GM12878 (cell line): ENCODE measurements around the gene ZDHHC17. TPM values are rescaled to one million over a fixed set of nuclear protein-coding genes. Genes with fewer than 3 reads are reported as not detected.

Experiments used
- ATAC-seq: fragments of 200-7000 bp; cut with Tn5 transposase; 3 replicates; pipeline ENCODE4 v1.9.1; 2020; ENCODE audit warnings: mild to moderate bottlenecking, moderate library complexity
- BruUV-seq: library from RNA; stranded (reverse); fragments of 400-500 nt; replicated peaks from 2 replicates; lab custom pipeline; 2021; lab: Mats Ljungman, UMichigan
- CTCF ChIA-PET: fragments of 300-600 bp; sonication (Branson Sonifier 250); formaldehyde crosslinking; extraction: SDS; loops from one replicate; lab custom pipeline; 2021; ENCODE audit warnings: inconsistent platforms; lab: Yijun Ruan, JAX
- POLR2A ChIA-PET: fragments of 350-600 bp; formaldehyde crosslinking; extraction: SDS; loops from one replicate; lab custom pipeline; 2021; ENCODE audit warnings: inconsistent platforms; lab: Charles Lee
- RAD21 ChIA-PET: fragments of 300-600 bp; sonication (Branson Sonifier 250); formaldehyde crosslinking; loops from one replicate; lab custom pipeline; 2023; ENCODE audit warnings: antibody characterized with exemption; ENCODE audit not compliant: unreplicated experiment; lab: Charles Lee
- SMC1A ChIA-PET: fragments of 300-600 bp; sonication (Branson Sonifier 250); formaldehyde crosslinking; loops from one replicate; lab custom pipeline; 2023; ENCODE audit not compliant: unreplicated experiment, uncharacterized antibody; lab: Charles Lee
- DNase-seq: peaks from one replicate; pipeline ENCODE4 v3.0.0-alpha.2; 2011; ENCODE audit warnings: low read depth, low spot score
- FAIRE-seq: peaks from 3 replicates; lab custom pipeline; 2011; peaks lifted over from hg19 to GRCh38; lab: Jason Lieb, UNC
- H2AFZ ChIP-seq: 2 replicates; pipeline ENCODE4 v1.6.0; 2011; ENCODE audit warnings: low read depth, low read length, control low read depth; ENCODE audit not compliant: control insufficient read depth
- H3K27ac ChIP-seq: 2 replicates; pipeline ENCODE4 v1.5.1; 2011; ENCODE audit warnings: control low read depth; ENCODE audit not compliant: control insufficient read depth, insufficient read depth
- H3K27me3 ChIP-seq, 2 experiments: replicated peaks in 1 of 2; 2 replicates each; pipeline versions ENCODE4 v1.6.0 to v1.6.1; 2011; ENCODE audit warnings: low read length in 1 of 2; ENCODE audit not compliant: control insufficient read depth in 2 of 2, insufficient read depth in 2 of 2
- H3K36me3 ChIP-seq, 2 experiments: 2 replicates each; pipeline ENCODE4 v1.5.1; 2011; ENCODE audit warnings: low read length in 1 of 2; ENCODE audit not compliant: control insufficient read depth in 2 of 2, insufficient read depth in 2 of 2
- H3K4me1 ChIP-seq: 2 replicates; pipeline ENCODE4 v1.6.1; 2011; ENCODE audit warnings: mild to moderate bottlenecking, low read length, moderate library complexity, mixed read lengths; ENCODE audit not compliant: control insufficient read depth, insufficient read depth
- H3K4me2 ChIP-seq: 2 replicates; pipeline ENCODE4 v1.6.0; 2011; ENCODE audit warnings: control low read depth; ENCODE audit not compliant: control insufficient read depth, insufficient read depth
- H3K4me3 ChIP-seq: fragments of 200-600 bp; sonication (generic); 2 replicates; pipeline ENCODE4 v1.5.1; 2016
- H3K79me2 ChIP-seq: 2 replicates; pipeline ENCODE4 v1.6.0; 2011; ENCODE audit warnings: low read length; ENCODE audit not compliant: control insufficient read depth, insufficient read depth
- H3K9ac ChIP-seq: 2 replicates; pipeline ENCODE4 v1.8.0; 2011; ENCODE audit warnings: low read length, control low read depth, mixed read lengths; ENCODE audit not compliant: control insufficient read depth, insufficient read depth
- H3K9me3 ChIP-seq: replicated peaks from 3 replicates; pipeline ENCODE4 v1.5.1; 2011; ENCODE audit warnings: mild to moderate bottlenecking, low read length; ENCODE audit not compliant: control insufficient read depth, insufficient read depth
- H4K20me1 ChIP-seq: 2 replicates; pipeline ENCODE4 v1.6.0; 2011; ENCODE audit not compliant: control insufficient read depth, insufficient read depth
- BACH1 ChIP-seq: fragments of 450-650 bp; IDR thresholded peaks from 2 replicates; pipeline ENCODE4 v1.6.1; 2017; ENCODE audit warnings: mild to moderate bottlenecking, borderline replicate concordance
- CREB1 ChIP-seq: IDR thresholded peaks from 2 replicates; pipeline ENCODE4 v1.6.1; 2012; ENCODE audit warnings: low read depth, mild to moderate bottlenecking, inconsistent platforms
- E2F4 ChIP-seq: IDR thresholded peaks from 2 replicates; pipeline ENCODE4 v1.6.1; 2012; ENCODE audit warnings: low read depth, low read length, improper control_type of control experiment
- EP300 ChIP-seq, 2 experiments: fragments of 150-350 bp in 1 of 2; IDR thresholded peaks; 2 replicates each; pipeline ENCODE4 v1.6.1; 2011 to 2012; ENCODE audit warnings: low read depth in 2 of 2, low read length in 2 of 2, borderline replicate concordance in 1 of 2, improper control_type of control experiment in 1 of 2, inconsistent platforms in 1 of 2; ENCODE audit not compliant: control insufficient read depth in 1 of 2
- FOXM1 ChIP-seq: IDR thresholded peaks from 2 replicates; pipeline ENCODE4 v1.6.1; 2012; ENCODE audit warnings: low read depth, mild to moderate bottlenecking, inconsistent platforms, low read length, moderate library complexity
- JUNB ChIP-seq: IDR thresholded peaks from 2 replicates; pipeline ENCODE4 v1.6.1; 2016; ENCODE audit warnings: antibody characterized with exemption, mild to moderate bottlenecking
- KLF5 ChIP-seq: fragments of 450-650 bp; IDR thresholded peaks from 2 replicates; pipeline ENCODE4 v1.6.1; 2014; ENCODE audit warnings: mild to moderate bottlenecking; ENCODE audit not compliant: partially characterized antibody
- RCOR1 ChIP-seq: conservative IDR thresholded peaks from 2 replicates; pipeline ENCODE4 v1.6.1; 2012; ENCODE audit warnings: low read depth, low read length, improper control_type of control experiment
- RELA ChIP-seq: fragments of 450-650 bp; IDR thresholded peaks from 2 replicates; pipeline ENCODE4 v1.8.0; 2014; ENCODE audit warnings: borderline replicate concordance; ENCODE audit not compliant: partially characterized antibody
- SP1 ChIP-seq: IDR thresholded peaks from one replicate; pipeline ENCODE4 v1.6.1; 2011; ENCODE audit warnings: low read depth, low read length
- SPI1 ChIP-seq: IDR thresholded peaks from 2 replicates; pipeline ENCODE4 v1.6.1; 2011; ENCODE audit warnings: low read depth, mild to moderate bottlenecking, low read length, moderate library complexity, borderline replicate concordance; ENCODE audit not compliant: insufficient read depth
- USF2 ChIP-seq: IDR thresholded peaks from 2 replicates; pipeline ENCODE4 v1.6.1; 2011; ENCODE audit warnings: low read depth, low read length, improper control_type of control experiment, borderline replicate concordance
- WRNIP1 ChIP-seq: IDR thresholded peaks from 2 replicates; pipeline ENCODE4 v1.6.1; 2011; ENCODE audit warnings: low read depth, low read length, improper control_type of control experiment, borderline replicate concordance
- ZBED1 ChIP-seq: IDR thresholded peaks from 2 replicates; pipeline ENCODE4 v1.6.1; 2016; ENCODE audit warnings: borderline replicate concordance
- ZBTB4 ChIP-seq: fragments of 450-650 bp; formaldehyde crosslinking; IDR thresholded peaks from 2 replicates; pipeline ENCODE4 v1.4.0; 2022; ENCODE audit warnings: mild to moderate bottlenecking, moderate library complexity
- ZNF687 ChIP-seq: fragments of 450-650 bp; IDR thresholded peaks from 2 replicates; pipeline ENCODE4 v1.6.1; 2017; ENCODE audit warnings: mild to moderate bottlenecking, moderate library complexity
- ZSCAN29 ChIP-seq: fragments of 450-650 bp; IDR thresholded peaks from 2 replicates; pipeline ENCODE4 v1.6.1; 2017; ENCODE audit warnings: mild to moderate bottlenecking, moderate library complexity
- WGBS: methylation state at CpG from one replicate; pipeline ENCODE4 v1.1.6; 2016; ENCODE audit warnings: low lambda C conversion rate; ENCODE audit not compliant: insufficient replicate concordance, insufficient coverage; ENCODE audit errors: missing lambda C conversion rate; 5-methylcytosine and 5-hydroxymethylcytosine counted together
- in situ Hi-C: fragments of 300-500 bp; cut with MboI; formaldehyde crosslinking; loops from 9 replicates; pipeline ENCODE4 v1.14.3; 2018; ENCODE audit warnings: mixed read lengths
- intact Hi-C: fragments of 100-400 bp; cut with micrococcal nuclease; formaldehyde crosslinking; loops from one replicate; pipeline ENCODE4 v1.14.2; 2022; ENCODE audit not compliant: unreplicated experiment
- polyA plus RNA-seq, 11 experiments: library from polyadenylated mRNA; depleted of rRNA in 4 of 11; unstranded in 6 of 11; stranded (reverse) in 5 of 11; fragments of >200 nt; fragmentation: Nextera tagmentation in 4 of 11; fragmentation: Illumina TruSeq in 1 of 11; extraction: Ambion mirVana in 4 of 11; extraction: Trizol in 1 of 11; gene quantifications; 1 replicate in 1 of 11; 2 replicates in 10 of 11; pipeline versions ENCODE4 v1.2.1 to v1.2.3, GENCODE V29; 2011 to 2016; ENCODE audit warnings: inconsistent platforms in 2 of 11, missing spikeins in 2 of 11, low read depth in 1 of 11
- total RNA-seq, 4 experiments: library from RNA; depleted of rRNA in 3 of 4; stranded (reverse); fragments of >200 nt in 3 of 4; fragmentation: Illumina TruSeq in 1 of 4; extraction: Trizol in 1 of 4; gene quantifications; 2 replicates each; pipeline versions ENCODE4 v1.2.1 to v1.2.3, GENCODE V29; 2013 to 2021

Gene ZDHHC17
- total and polyA plus RNA-seq, 10 of the 15 experiments (the other 5 are each of a cell fraction or from before 2014, with no cell fraction given): 4.3 to 50.0 (median 19.3) TPM

GRCh38 chr12:76883811-76884210 is 119.9 kb downstream of the ZDHHC17 start:
- Histone ChIP-seq H3K27me3 (no peaks in the 10 kb centered on the region; a peak in 1 of 4 replicates), H4K20me1 (no peaks in the 10 kb centered on the region), H3K79me2 (no peaks in the 10 kb centered on the region), H3K4me2 (no peak overlapping the region), H3K9me3 (no peaks in the 10 kb centered on the region), H3K4me3 (no peak overlapping the region), H3K9ac (no peak overlapping the region), H3K27ac (no peak overlapping the region), H3K36me3 (no peaks in the 10 kb centered on the region), H2AFZ (no peak overlapping the region), H3K4me1 (peaks cover 3% of the 10 kb centered on the region; the same call in 1 of the 2 replicates)
- BruUV-seq: no TSS peak
- DNase-seq (no peak), ATAC-seq (no peak), FAIRE-seq (no peak)
- intact Hi-C loops: no loop called here
- SMC1A ChIA-PET: no interaction called here
- POLR2A ChIA-PET: no interaction called here
- no peak for TF ChIP-seq FOXM1
- TF ChIP-seq SPI1: no peak
- no peak for TF ChIP-seq USF2
- TF ChIP-seq BACH1: no peak
- no peak for TF ChIP-seq SP1
- TF ChIP-seq CREB1: no peak
- TF ChIP-seq ZBTB4 (CRISPR knock-in tag): no peak
- TF ChIP-seq WRNIP1: no peak
- no peak for TF ChIP-seq RCOR1
- no peak for TF ChIP-seq RELA
- TF ChIP-seq EP300 (IDR thresholded peaks at IDR 0.05; ENCODE audit: borderline replicate concordance in 1 of 2, control insufficient read depth in 1 of 2, low read depth in 2 of 2, low read length in 2 of 2): no peak
- TF ChIP-seq E2F4: no peak
- TF ChIP-seq KLF5: no peak
- TF ChIP-seq ZBED1: no peak
- TF ChIP-seq ZNF687: no peak
- TF ChIP-seq ZSCAN29: no peak
- TF ChIP-seq JUNB: no peak
- RAD21 ChIA-PET: no interaction called here
- CTCF ChIA-PET: no interaction called here
- WGBS: 35% methylated on average over 2 of the region's 2 CpGs
- in situ Hi-C loops: no loop called here
